Right lobe of liver (tissue), 4 donors: ENCODE measurements around the gene SLC10A3.

ENCODE experiments used
- POLR2A ChIP-seq: fragments of 450-650 bp; IDR thresholded peaks from one replicate; pipeline ENCODE4 v1.6.1; 2017; ENCODE audit warnings: antibody characterized with exemption, mild to moderate bottlenecking
- TF ChIP-seq, protein P1 (sequence below), 4 donors: fragments of 200-600 bp in 3 of 4; fragments of 450-650 bp in 1 of 4; IDR thresholded peaks; one replicate each; pipeline versions ENCODE4 v1.5.1 to v1.8.0; 2016 to 2022; ENCODE audit warnings: antibody characterized with exemption in 4 of 4, mild to moderate bottlenecking in 2 of 4
- donor health status: DM: no; HTN: no; CAD: no.
- donor health status: DM: no; HTN: no; CAD: no.
- donor health status: DM: no; HTN: yes; CAD: no.

DNA sequence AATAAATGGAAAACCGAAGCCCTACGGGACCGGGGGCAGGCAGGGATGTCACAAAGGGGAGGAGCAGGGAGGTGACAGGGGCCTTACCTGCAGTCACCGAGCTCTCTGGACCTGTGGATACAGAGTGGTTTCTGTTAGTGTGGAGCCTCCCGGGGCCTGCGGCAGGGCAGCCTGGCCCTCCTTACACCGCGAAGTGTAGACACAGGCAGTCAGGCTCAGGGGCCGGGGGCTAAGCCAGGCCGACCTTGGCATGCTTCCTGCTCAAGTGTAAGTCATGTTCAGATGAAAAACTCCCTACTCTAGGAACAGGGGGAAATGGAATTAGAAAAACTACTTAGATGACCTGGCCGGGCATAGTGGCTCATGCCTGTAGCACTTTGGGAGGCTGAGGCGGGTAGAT is 21.3 kb upstream of the SLC10A3 start:
- TF ChIP-seq, protein P1, sequence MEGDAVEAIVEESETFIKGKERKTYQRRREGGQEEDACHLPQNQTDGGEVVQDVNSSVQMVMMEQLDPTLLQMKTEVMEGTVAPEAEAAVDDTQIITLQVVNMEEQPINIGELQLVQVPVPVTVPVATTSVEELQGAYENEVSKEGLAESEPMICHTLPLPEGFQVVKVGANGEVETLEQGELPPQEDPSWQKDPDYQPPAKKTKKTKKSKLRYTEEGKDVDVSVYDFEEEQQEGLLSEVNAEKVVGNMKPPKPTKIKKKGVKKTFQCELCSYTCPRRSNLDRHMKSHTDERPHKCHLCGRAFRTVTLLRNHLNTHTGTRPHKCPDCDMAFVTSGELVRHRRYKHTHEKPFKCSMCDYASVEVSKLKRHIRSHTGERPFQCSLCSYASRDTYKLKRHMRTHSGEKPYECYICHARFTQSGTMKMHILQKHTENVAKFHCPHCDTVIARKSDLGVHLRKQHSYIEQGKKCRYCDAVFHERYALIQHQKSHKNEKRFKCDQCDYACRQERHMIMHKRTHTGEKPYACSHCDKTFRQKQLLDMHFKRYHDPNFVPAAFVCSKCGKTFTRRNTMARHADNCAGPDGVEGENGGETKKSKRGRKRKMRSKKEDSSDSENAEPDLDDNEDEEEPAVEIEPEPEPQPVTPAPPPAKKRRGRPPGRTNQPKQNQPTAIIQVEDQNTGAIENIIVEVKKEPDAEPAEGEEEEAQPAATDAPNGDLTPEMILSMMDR (IDR thresholded peaks at IDR 0.05): no peak
- TF ChIP-seq POLR2A: no peak
